ENCODE measurements around the gene RSU1. TPM values are rescaled to one million over a fixed set of nuclear protein-coding genes. Genes with fewer than 3 reads are reported as not detected.

Gene RSU1
- total and polyA plus RNA-seq, 2 donors (not counting 3 experiments of a cell fraction or from before 2014, with no cell fraction given) = 80.2 to 104 TPM

DNA sequence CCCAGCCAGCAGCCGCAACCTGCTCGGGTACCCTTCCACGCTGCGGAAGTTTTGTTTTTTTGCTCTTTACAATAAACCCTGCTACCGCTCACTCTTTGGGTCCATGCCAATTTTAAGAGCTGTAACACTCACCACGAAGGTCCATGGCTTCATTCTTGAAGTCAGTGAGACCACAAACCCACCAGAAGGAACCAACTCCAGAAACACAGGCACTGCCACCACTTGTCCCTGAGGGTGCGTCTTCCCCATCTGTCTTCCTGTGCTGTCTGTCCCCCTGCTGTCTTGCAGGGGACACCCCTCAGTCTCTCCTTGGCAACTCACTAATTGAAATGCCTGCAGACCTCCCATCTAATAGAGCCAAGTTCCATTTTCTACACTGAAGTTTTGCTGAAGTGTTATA is 48.5 kb upstream of the RSU1 start:
- Histone ChIP-seq H3K27ac (ENCODE audit: insufficient read depth, low read depth, low read length) (no peak overlapping the region), H3K9ac (replicated peaks; ENCODE audit: extremely low read depth, insufficient read depth, low read length) (no peak overlapping the region), H3K79me2 (ENCODE audit: control insufficient read depth, insufficient read depth, low read length) (no peaks in the 10 kb centered on the region), H3K9me1 (replicated peaks; ENCODE audit: control insufficient read depth, extremely low read depth, insufficient read depth, low read length) (no peaks in the 10 kb centered on the region), H4K20me1 (replicated peaks; ENCODE audit: control insufficient read depth, extremely low read depth, insufficient read depth, low read length) (no peaks in the 10 kb centered on the region), H3K27me3 (ENCODE audit: control insufficient read depth in 2 of 2, insufficient read depth in 2 of 2, low read length in 2 of 2) (no peaks in the 10 kb centered on the region), H3K4me1 (ENCODE audit: control insufficient read depth, extremely low read depth, insufficient read depth, low read length) (no peaks in the 10 kb centered on the region), H3K36me3 (ENCODE audit: control insufficient read depth in 2 of 2, extremely low read depth in 1 of 2, insufficient read depth in 2 of 2, low read length in 2 of 2) (no peaks in the 10 kb centered on the region), H2AFZ (ENCODE audit: low read depth, low read length) (no peak overlapping the region), H3K9me3 (replicated peaks; ENCODE audit: control insufficient read depth, insufficient read depth, low read length) (no peaks in the 10 kb centered on the region), H3K4me2 (ENCODE audit: insufficient read depth, low read length) (no peak overlapping the region), H3K4me3 (replicated peaks in 1 of 3; ENCODE audit: insufficient read depth in 1 of 3, low read depth in 1 of 3, low read length in 3 of 3) (no peak overlapping the region)
- ChIA-PET CTCF (no interaction called here), POLR2A (no interaction called here)
- FAIRE-seq = no peak
- DNase-seq (ENCODE audit: low read depth, low spot score) = no peak
- no TSS peak for BruUV-seq (replicated peaks)
- no peak for TF ChIP-seq FOS (IDR thresholded peaks at IDR 0.05; ENCODE audit: borderline replicate concordance, insufficient read depth, low read length)
- intact Hi-C loops (cut with micrococcal nuclease) (no loop called here), dilution Hi-C loops (cut with MboI; ENCODE audit: extremely low pct_ligation_motif_present, low sequenced_read_pairs) (no loop called here)

GRCh38 chr10:16863766-16864165 is 46.5 kb upstream of the RSU1 start:
- H3K27ac ChIP-seq (ENCODE audit: insufficient read depth, low read depth, low read length) = no peak overlapping the region
- POLR2A ChIA-PET = no interaction called here
- intact Hi-C loops (cut with micrococcal nuclease) = no loop called here
- no peaks in the 10 kb centered on the region for H3K9me3 ChIP-seq (replicated peaks; ENCODE audit: control insufficient read depth, insufficient read depth, low read length)
- no peak overlapping the region for H3K4me2 ChIP-seq (ENCODE audit: insufficient read depth, low read length)
- dilution Hi-C loops (cut with MboI; ENCODE audit: extremely low pct_ligation_motif_present, low sequenced_read_pairs) = no loop called here
- H3K4me1 ChIP-seq (ENCODE audit: control insufficient read depth, extremely low read depth, insufficient read depth, low read length) = no peaks in the 10 kb centered on the region
- H3K4me3 ChIP-seq (replicated peaks in 1 of 3; ENCODE audit: insufficient read depth in 1 of 3, low read depth in 1 of 3, low read length in 3 of 3) = no peak overlapping the region
- FAIRE-seq = no peak
- no peaks in the 10 kb centered on the region for H3K27me3 ChIP-seq (ENCODE audit: control insufficient read depth in 2 of 2, insufficient read depth in 2 of 2, low read length in 2 of 2)
- no peaks in the 10 kb centered on the region for H3K79me2 ChIP-seq (ENCODE audit: control insufficient read depth, insufficient read depth, low read length)
- CTCF ChIA-PET = interaction anchor here (1.2 to 1.9 kb wide), 3 partner anchors 8 to 22 kb away, joined by 3 to 7 read pairs (median 3); no protein-coding TSS in a partner anchor
- H4K20me1 ChIP-seq (replicated peaks; ENCODE audit: control insufficient read depth, extremely low read depth, insufficient read depth, low read length) = no peaks in the 10 kb centered on the region
- H3K9me1 ChIP-seq (replicated peaks; ENCODE audit: control insufficient read depth, extremely low read depth, insufficient read depth, low read length) = no peaks in the 10 kb centered on the region
- no peak for TF ChIP-seq FOS (IDR thresholded peaks at IDR 0.05; ENCODE audit: borderline replicate concordance, insufficient read depth, low read length)
- TF ChIP-seq, protein P1, sequence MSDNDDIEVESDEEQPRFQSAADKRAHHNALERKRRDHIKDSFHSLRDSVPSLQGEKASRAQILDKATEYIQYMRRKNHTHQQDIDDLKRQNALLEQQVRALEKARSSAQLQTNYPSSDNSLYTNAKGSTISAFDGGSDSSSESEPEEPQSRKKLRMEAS (IDR thresholded peaks at IDR 0.05; ENCODE audit: insufficient read depth, insufficient read length) = no peak
- TF ChIP-seq POLR2AphosphoS5 (IDR thresholded peaks at IDR 0.05; ENCODE audit: insufficient read depth, low read depth, low read length) = no peak
- TF ChIP-seq, protein P2, sequence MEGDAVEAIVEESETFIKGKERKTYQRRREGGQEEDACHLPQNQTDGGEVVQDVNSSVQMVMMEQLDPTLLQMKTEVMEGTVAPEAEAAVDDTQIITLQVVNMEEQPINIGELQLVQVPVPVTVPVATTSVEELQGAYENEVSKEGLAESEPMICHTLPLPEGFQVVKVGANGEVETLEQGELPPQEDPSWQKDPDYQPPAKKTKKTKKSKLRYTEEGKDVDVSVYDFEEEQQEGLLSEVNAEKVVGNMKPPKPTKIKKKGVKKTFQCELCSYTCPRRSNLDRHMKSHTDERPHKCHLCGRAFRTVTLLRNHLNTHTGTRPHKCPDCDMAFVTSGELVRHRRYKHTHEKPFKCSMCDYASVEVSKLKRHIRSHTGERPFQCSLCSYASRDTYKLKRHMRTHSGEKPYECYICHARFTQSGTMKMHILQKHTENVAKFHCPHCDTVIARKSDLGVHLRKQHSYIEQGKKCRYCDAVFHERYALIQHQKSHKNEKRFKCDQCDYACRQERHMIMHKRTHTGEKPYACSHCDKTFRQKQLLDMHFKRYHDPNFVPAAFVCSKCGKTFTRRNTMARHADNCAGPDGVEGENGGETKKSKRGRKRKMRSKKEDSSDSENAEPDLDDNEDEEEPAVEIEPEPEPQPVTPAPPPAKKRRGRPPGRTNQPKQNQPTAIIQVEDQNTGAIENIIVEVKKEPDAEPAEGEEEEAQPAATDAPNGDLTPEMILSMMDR (IDR thresholded peaks at IDR 0.05; ENCODE audit: extremely low read depth in 1 of 2, insufficient read depth in 1 of 2, low read depth in 1 of 2, low read length in 2 of 2) = no peak
- TF ChIP-seq GATA2 (IDR thresholded peaks at IDR 0.05; ENCODE audit: insufficient read depth, insufficient read length, low read depth, low read length) = no peak
- no peak for TF ChIP-seq JUN (IDR thresholded peaks at IDR 0.05; ENCODE audit: borderline replicate concordance, insufficient read depth, insufficient read length, low read depth)
- TF ChIP-seq MYC (IDR thresholded peaks at IDR 0.05; ENCODE audit: low read depth, low read length) = no peak
- no peak for TF ChIP-seq POLR2A (IDR thresholded peaks at IDR 0.05; ENCODE audit: low read depth, low read length)
- BruUV-seq (replicated peaks) = no TSS peak
- H3K36me3 ChIP-seq (ENCODE audit: control insufficient read depth in 2 of 2, extremely low read depth in 1 of 2, insufficient read depth in 2 of 2, low read length in 2 of 2) = no peaks in the 10 kb centered on the region
- DNase-seq (ENCODE audit: low read depth, low spot score) = no peak
- H2AFZ ChIP-seq (ENCODE audit: low read depth, low read length) = no peak overlapping the region
- H3K9ac ChIP-seq (replicated peaks; ENCODE audit: extremely low read depth, insufficient read depth, low read length) = no peak overlapping the region
